Dendritic cell treated with granulocyte-macrophage colony-stimulating factor and Interleukin-4, amounts not matched to agents 40 ng/mL and 50 ng/mL, for 4 days (primary cell): ENCODE measurements around the gene OBP2B.
"Not testable (repeated sequence)": the region's sequence is repeated elsewhere in the genome, so short reads cannot be mapped to it uniquely, and the experiment has no call there.

ENCODE experiments used
- H3K27ac Mint-ChIP-seq: one replicate; pipeline ENCODE4 v1.8.0; 2022; ENCODE audit warnings: mild to moderate bottlenecking, mixed read lengths
- H3K27me3 Mint-ChIP-seq: one replicate; pipeline ENCODE4 v1.8.0; 2022; ENCODE audit warnings: mild to moderate bottlenecking, mixed read lengths
- H3K36me3 Mint-ChIP-seq: one replicate; pipeline ENCODE4 v1.8.0; 2022; ENCODE audit warnings: low read depth, mixed read lengths
- H3K4me1 Mint-ChIP-seq: one replicate; pipeline ENCODE4 v1.8.0; 2022; ENCODE audit warnings: low read depth, mixed read lengths
- H3K4me3 Mint-ChIP-seq: one replicate; pipeline ENCODE4 v1.8.0; 2022; ENCODE audit warnings: mild to moderate bottlenecking, moderate library complexity, mixed read lengths
- H3K9me3 Mint-ChIP-seq: one replicate; pipeline ENCODE4 v1.8.0; 2022; ENCODE audit warnings: mixed read lengths
- intact Hi-C: fragments of 100-400 bp; cut with micrococcal nuclease; formaldehyde crosslinking; loops from one replicate; pipeline ENCODE4 v1.15.0; 2022

Gene OBP2B

GRCh38 chr9:133248726-133249295 lies 39.8 kb upstream of the OBP2B start:
- H3K36me3 Mint-ChIP-seq: no peaks in the 10 kb centered on the region
- H3K27me3 Mint-ChIP-seq: peaks cover 4% of the 10 kb centered on the region
- H3K4me3 Mint-ChIP-seq: no peak overlapping the region
- no peaks in the 10 kb centered on the region for H3K9me3 Mint-ChIP-seq
- no peak overlapping the region for H3K27ac Mint-ChIP-seq
- H3K4me1 Mint-ChIP-seq: peaks cover 5% of the 10 kb centered on the region
- intact Hi-C loops: no loop called here

DNA sequence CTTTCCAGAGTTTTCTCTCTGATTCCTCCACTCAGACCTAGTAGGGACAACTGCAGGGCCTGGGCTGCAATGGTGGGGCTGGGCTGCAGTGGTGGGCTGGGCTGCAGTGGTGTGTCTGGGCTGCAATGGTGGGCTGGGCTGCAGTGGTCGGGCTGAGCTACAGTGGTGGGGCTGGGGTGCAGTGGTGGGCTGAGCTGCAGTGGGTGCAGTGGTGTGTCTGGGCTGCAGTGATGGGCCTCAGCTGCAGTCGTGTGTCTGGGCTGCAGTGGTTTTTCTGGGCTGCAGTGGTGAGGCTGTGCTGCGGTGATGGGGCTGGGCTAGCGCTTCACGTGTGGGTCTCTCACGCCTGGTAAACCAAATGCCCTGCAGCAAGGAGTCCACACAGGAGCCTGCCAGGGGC lies 38.6 kb upstream of the OBP2B start:
- intact Hi-C loops: no loop called here
- Mint-ChIP-seq H3K36me3 (no peaks in the 10 kb centered on the region), H3K27me3 (peaks cover 4% of the 10 kb centered on the region), H3K9me3 (no peaks in the 10 kb centered on the region), H3K4me1 (peaks cover 5% of the 10 kb centered on the region), H3K27ac (no peak overlapping the region), H3K4me3 (no peak overlapping the region)

DNA sequence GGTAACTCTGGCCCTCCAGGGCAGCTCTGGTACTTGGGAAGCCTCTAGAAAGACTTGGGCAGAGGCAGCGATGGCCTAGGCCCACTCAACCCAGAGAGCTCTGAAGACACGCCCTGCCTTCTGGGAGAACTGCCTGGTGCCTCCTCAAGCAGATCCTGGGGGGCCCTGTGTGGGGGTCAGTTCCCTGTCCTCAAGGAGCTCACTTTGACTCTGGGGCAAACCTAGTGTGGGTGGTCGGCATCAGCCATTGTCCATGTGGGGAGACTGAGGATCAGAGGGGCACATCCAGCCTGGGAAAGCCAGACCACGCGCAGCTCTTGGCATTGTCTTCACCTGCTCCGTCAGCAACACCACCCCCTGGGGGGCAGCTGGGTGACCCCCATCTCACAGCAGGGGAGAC lies 37.9 kb upstream of the OBP2B start:
- Mint-ChIP-seq H3K27ac (no peak overlapping the region), H3K36me3 (no peaks in the 10 kb centered on the region), H3K27me3 (peaks cover 4% of the 10 kb centered on the region), H3K4me3 (no peak overlapping the region), H3K4me1 (peaks cover 5% of the 10 kb centered on the region), H3K9me3 (no peaks in the 10 kb centered on the region)
- intact Hi-C loops: no loop called here

DNA sequence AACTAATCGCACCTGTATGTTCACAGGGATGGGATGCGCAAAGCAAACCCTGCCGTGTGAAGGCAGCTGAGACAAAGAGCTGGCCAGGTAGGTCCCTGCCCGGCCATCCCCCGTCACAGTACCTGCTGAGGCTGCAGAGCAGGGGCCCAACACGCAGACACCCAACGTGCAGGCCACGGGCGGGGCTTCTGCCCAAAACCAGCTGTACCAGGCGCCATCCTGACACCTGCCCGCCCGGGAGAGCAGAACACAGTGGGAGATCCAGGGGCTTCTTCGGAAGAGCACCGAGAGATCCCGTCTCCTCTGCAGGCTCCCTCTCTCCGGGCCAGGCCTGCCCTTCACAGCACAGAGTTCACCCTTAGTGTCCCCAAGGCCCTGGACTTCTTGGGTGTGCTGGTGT lies 37.5 kb upstream of the OBP2B start:
- H3K9me3 Mint-ChIP-seq: no peaks in the 10 kb centered on the region
- peaks cover 4% of the 10 kb centered on the region for H3K27me3 Mint-ChIP-seq
- peaks cover 5% of the 10 kb centered on the region for H3K4me1 Mint-ChIP-seq
- H3K4me3 Mint-ChIP-seq: no peak overlapping the region
- no peaks in the 10 kb centered on the region for H3K36me3 Mint-ChIP-seq
- intact Hi-C loops: no loop called here
- H3K27ac Mint-ChIP-seq: no peak overlapping the region

DNA sequence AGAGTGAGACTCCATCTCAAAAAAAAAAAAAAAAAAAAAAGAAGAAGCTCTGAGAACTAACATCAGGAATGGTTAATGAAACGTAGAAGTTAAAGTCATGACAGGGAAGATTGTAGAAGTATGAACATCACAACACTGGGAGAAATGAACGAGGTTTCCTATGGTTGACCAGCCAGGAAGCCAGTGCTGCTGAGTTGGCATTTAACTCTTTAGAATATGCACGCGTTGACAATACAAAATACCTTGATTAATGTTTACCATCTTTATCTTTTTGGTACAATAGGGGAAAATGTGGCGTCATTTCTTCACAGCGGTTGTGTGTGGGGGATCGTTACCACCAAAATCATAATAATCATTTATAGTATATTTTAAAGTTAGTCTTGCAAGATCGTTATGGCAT lies 33.9 kb upstream of the OBP2B start:
- H3K27ac Mint-ChIP-seq: no peak overlapping the region
- H3K36me3 Mint-ChIP-seq: no peaks in the 10 kb centered on the region
- H3K9me3 Mint-ChIP-seq: no peaks in the 10 kb centered on the region
- intact Hi-C loops: no loop called here
- peaks cover 17% of the 10 kb centered on the region for H3K4me1 Mint-ChIP-seq
- H3K4me3 Mint-ChIP-seq: no peak overlapping the region
- H3K27me3 Mint-ChIP-seq: peaks cover 19% of the 10 kb centered on the region

DNA sequence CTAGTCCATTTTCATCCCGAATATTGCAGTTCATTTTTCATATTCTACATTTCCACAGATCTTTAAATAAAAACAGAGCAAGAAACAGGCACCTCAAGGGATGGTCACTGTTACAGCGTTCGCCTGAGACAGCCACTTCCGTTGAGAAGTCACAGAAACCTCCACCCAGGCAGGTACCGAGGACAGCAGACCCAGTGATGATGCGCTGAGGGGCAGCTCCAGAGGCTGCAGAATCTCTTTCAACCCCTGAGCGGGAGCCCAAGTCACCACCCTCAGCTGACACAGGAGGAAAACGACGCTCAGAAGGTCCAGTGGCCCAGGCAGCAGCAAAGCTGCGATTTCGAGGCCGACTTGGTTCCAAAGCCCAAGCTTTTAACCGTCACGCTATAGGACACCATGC lies 33.2 kb upstream of the OBP2B start:
- H3K27me3 Mint-ChIP-seq: peaks cover 24% of the 10 kb centered on the region
- intact Hi-C loops: no loop called here

DNA sequence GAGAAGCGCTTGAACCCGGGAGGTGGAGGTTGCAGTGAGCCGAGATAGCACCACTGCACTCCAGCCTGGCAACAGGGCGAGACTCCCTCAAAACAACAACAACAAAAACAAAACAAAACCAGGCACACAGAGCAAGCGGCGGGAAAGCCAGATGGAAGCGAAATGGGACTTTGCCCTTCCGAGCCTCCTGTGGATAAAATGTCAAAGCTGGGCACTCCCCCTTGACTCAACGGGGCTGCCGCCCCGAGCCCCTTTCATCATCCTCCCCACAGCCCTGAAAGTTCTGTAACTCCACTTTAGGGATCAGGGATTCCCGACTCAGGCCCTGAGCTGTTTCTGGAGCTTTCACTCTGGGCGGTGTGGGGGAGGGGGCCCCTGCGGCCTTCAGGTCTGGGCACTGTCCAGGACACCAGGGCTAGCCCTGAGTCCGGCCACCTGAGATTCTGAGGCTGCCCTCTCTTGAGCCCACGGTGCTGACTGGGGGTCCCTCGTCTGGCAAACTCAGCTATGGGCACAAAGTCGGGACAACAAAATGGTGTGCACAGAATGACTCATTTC lies 30.6 kb upstream of the OBP2B start:
- Mint-ChIP-seq H3K36me3 (no peaks in the 10 kb centered on the region), H3K27ac (no peak overlapping the region), H3K27me3 (peaks cover 29% of the 10 kb centered on the region), H3K4me1 (peaks cover 17% of the 10 kb centered on the region), H3K9me3 (no peaks in the 10 kb centered on the region), H3K4me3 (peak overlapping the region; percentile 65)
- intact Hi-C loops: no loop called here

More for the DNA sequence above, 33.2 kb upstream of the OBP2B start:
- Mint-ChIP-seq H3K27ac (no peak overlapping the region), H3K4me3 (no peak overlapping the region), H3K9me3 (no peaks in the 10 kb centered on the region), H3K4me1 (peaks cover 17% of the 10 kb centered on the region), H3K36me3 (no peaks in the 10 kb centered on the region)

GRCh38 chr9:133238851-133239532 lies 29.9 kb upstream of the OBP2B start:
- Mint-ChIP-seq H3K36me3 (no peaks in the 10 kb centered on the region), H3K4me3 (peak overlapping the region; percentile 65), H3K4me1 (peaks cover 17% of the 10 kb centered on the region), H3K9me3 (no peaks in the 10 kb centered on the region), H3K27ac (no peak overlapping the region), H3K27me3 (peaks cover 29% of the 10 kb centered on the region)
- intact Hi-C loops: no loop called here

- Mint-ChIP-seq H3K36me3 (no peaks in the 10 kb centered on the region), H3K4me1 (peaks cover 17% of the 10 kb centered on the region), H3K27ac (no peak overlapping the region), H3K9me3 (no peaks in the 10 kb centered on the region), H3K27me3 (peaks cover 29% of the 10 kb centered on the region), H3K4me3 (peak overlapping the region; percentile 65)
- intact Hi-C loops: no loop called here
Observed at GRCh38 chr9:133238272-133238850, 29.3 kb upstream of the OBP2B start.

- Mint-ChIP-seq H3K4me1 (peaks cover 17% of the 10 kb centered on the region), H3K9me3 (no peaks in the 10 kb centered on the region), H3K27me3 (peaks cover 29% of the 10 kb centered on the region), H3K27ac (no peak overlapping the region), H3K4me3 (no peak overlapping the region), H3K36me3 (no peaks in the 10 kb centered on the region)
- intact Hi-C loops: no loop called here
Observed at GRCh38 chr9:133237035-133237731, 28.1 kb upstream of the OBP2B start.

DNA sequence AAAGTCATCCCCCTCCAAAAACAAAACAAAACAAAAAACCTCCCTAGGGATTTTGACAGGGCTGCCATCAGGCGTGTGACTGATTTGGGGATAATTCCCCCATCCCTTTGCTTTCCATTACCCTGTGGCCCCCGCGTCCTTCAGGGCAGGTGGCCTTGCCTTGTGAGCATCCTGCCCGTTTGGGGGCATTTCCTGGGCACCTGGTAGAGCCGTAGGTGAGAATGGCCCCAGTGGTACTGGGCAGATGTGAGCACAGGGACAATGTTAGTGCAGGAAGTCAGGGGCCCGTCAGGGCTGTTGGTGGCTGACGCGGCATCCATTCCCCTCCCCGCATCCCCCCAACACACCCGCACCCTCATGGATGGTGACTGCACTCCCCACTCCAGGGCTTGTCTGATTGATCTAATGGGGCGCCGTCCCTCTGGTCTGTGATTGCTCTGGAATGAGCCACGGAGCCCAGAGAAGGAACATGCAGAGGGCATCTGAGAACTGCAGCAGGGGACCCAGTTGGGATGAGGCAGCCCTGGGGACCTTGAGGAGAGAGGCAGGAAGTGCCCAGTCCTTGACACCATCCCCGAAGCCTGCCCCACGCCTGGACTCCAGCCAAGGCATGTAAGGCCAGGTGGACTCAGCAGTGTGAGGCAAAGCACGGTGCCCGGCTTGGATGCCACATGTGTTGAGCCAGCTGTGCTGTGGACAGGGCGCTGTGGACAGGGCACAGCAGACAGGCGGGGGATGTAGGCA lies 27.4 kb upstream of the OBP2B start:
- Mint-ChIP-seq H3K27me3 (peaks cover 29% of the 10 kb centered on the region), H3K4me1 (peaks cover 17% of the 10 kb centered on the region)
- H3K4me3 Mint-ChIP-seq, H3K27ac Mint-ChIP-seq, H3K36me3 Mint-ChIP-seq, intact Hi-C loops, H3K9me3 Mint-ChIP-seq: not testable (repeated sequence)

GRCh38 chr9:133235549-133236222 lies 26.6 kb upstream of the OBP2B start:
- intact Hi-C loops: no loop called here
- Mint-ChIP-seq H3K36me3 (no peaks in the 10 kb centered on the region), H3K9me3 (no peaks in the 10 kb centered on the region), H3K27ac (no peak overlapping the region), H3K4me1 (peaks cover 17% of the 10 kb centered on the region), H3K27me3 (peaks cover 29% of the 10 kb centered on the region), H3K4me3 (no peak overlapping the region)

DNA sequence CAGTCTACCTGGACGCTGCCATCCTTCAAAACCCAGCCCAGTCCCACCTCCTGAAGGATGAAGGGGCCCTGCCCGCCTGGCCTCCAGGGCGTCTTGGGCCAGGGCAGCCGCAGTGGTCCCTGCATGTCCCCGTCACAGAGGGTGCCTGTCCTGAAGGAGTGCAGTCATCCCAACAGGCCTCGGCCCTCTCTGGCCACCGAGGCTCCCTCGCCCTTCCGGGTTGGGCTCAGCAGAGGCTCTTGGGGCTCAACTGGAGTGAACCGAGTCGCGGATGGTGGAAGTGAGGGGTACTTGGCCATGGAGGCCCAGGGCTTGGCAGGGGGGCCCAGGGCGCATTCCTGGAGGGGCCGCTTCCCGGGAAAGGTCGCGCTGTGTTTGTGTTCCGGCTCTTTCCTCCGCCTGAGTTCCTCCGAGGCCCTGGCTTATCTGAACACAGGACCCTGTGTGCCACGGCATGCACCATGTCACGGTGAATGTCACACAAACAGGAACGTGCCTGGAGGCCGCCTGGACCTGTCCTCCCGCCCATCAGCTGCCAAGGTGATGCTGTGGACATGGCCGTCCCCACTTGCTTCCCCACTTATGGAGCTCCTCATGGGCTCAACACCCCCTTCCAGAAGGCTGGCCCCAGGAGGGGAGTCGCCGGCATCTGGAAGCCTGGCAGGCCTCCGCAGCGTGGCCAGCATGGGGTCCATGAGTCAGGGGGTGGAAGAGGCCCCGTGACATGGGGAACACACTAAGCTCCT lies 25.7 kb upstream of the OBP2B start:
- no peaks in the 10 kb centered on the region for H3K36me3 Mint-ChIP-seq
- no peaks in the 10 kb centered on the region for H3K9me3 Mint-ChIP-seq
- intact Hi-C loops: no loop called here

More for the DNA sequence above, 25.7 kb upstream of the OBP2B start:
- H3K4me3 Mint-ChIP-seq: no peak overlapping the region
- peaks cover 16% of the 10 kb centered on the region for H3K4me1 Mint-ChIP-seq
- H3K27ac Mint-ChIP-seq: no peak overlapping the region
- peaks cover 25% of the 10 kb centered on the region for H3K27me3 Mint-ChIP-seq
